DOHH2 (cell line): ENCODE results near the gene NUMBL.

Experiments used
- H3F3A ChIP-seq: fragments of 200-600 bp; sonication (generic), shearing (Covaris generic); 2 replicates; pipeline ENCODE4 v1.6.0; 2016; ENCODE audit warnings: antibody characterized with exemption, mild to moderate bottlenecking; ENCODE audit not compliant: control insufficient read depth, insufficient read depth
- H3K27ac ChIP-seq: fragments of 200-600 bp; sonication (generic); 2 replicates; pipeline ENCODE4 v1.5.1; 2014; ENCODE audit warnings: low read depth, mild to moderate bottlenecking, low read length, moderate library complexity
- H3K27me3 ChIP-seq: fragments of 200-600 bp; sonication (generic); 2 replicates; pipeline ENCODE4 v1.6.1; 2014; ENCODE audit warnings: mild to moderate bottlenecking, low read length, mixed read lengths; ENCODE audit not compliant: control insufficient read depth
- H3K36me3 ChIP-seq: fragments of 200-600 bp; sonication (generic); 2 replicates; pipeline ENCODE4 v1.6.1; 2014; ENCODE audit warnings: mild to moderate bottlenecking, low read length, moderate library complexity, mixed read lengths; ENCODE audit not compliant: control insufficient read depth
- H3K4me1 ChIP-seq: fragments of 200-600 bp; sonication (generic); 2 replicates; pipeline ENCODE4 v1.6.1; 2014; ENCODE audit warnings: mild to moderate bottlenecking, low read length, mixed read lengths; ENCODE audit not compliant: control insufficient read depth
- H3K4me2 ChIP-seq: fragments of 200-600 bp; sonication (generic); 2 replicates; pipeline ENCODE4 v1.6.0; 2014; ENCODE audit warnings: mild to moderate bottlenecking, low read length, moderate library complexity
- H3K4me3 ChIP-seq: fragments of 200-600 bp; sonication (generic); 2 replicates; pipeline ENCODE4 v1.5.1; 2014; ENCODE audit warnings: mild to moderate bottlenecking, low read length, mixed read lengths
- H3K79me2 ChIP-seq: fragments of 200-600 bp; sonication (generic); 2 replicates; pipeline ENCODE4 v1.6.1; 2014; ENCODE audit warnings: mild to moderate bottlenecking, low read length, mixed read lengths; ENCODE audit not compliant: control insufficient read depth
- H3K9me2 ChIP-seq: fragments of 200-600 bp; sonication (generic); replicated peaks from 2 replicates; pipeline ENCODE4 v1.6.1; 2014; ENCODE audit warnings: mild to moderate bottlenecking, low read length, mixed read lengths; ENCODE audit not compliant: control insufficient read depth
- H3K9me3 ChIP-seq: fragments of 200-600 bp; sonication (generic); 2 replicates; pipeline ENCODE4 v1.6.1; 2014; ENCODE audit warnings: antibody characterized with exemption, low read length, mixed read lengths; ENCODE audit not compliant: control insufficient read depth, insufficient read depth
- H4K20me1 ChIP-seq: fragments of 200-600 bp; sonication (generic); 2 replicates; pipeline ENCODE4 v1.6.0; 2014; ENCODE audit warnings: low read depth, mild to moderate bottlenecking, antibody characterized with exemption, low read length, moderate library complexity; ENCODE audit not compliant: control insufficient read depth, insufficient read depth
- CTCF ChIP-seq: fragments of 200-600 bp; sonication (generic); IDR thresholded peaks from one replicate; pipeline ENCODE4 v1.5.1; 2014; ENCODE audit warnings: antibody characterized with exemption, mild to moderate bottlenecking, low read depth, low read length; ENCODE audit not compliant: poor library complexity, severe bottlenecking
- EZH2phosphoT487 ChIP-seq: fragments of 200-600 bp; sonication (generic); IDR thresholded peaks from 2 replicates; pipeline ENCODE4 v1.6.1; 2017; ENCODE audit warnings: borderline replicate concordance, mild to moderate bottlenecking, antibody characterized with exemption, low read length, moderate library complexity, mixed read lengths

NUMBL gene

GRCh38 chr19:40672038-40672437 is 18.4 kb downstream of the NUMBL start:
- Histone ChIP-seq H4K20me1 (no peaks in the 10 kb centered on the region), H3K36me3 (no peaks in the 10 kb centered on the region), H3K9me3 (peaks cover 16% of the 10 kb centered on the region; the same call in 1 of the 2 replicates), H3K4me2 (no peak overlapping the region), H3K27ac (no peak overlapping the region), H3K4me3 (no peak overlapping the region), H3K9me2 (no peaks in the 10 kb centered on the region), H3K27me3 (no peaks in the 10 kb centered on the region), H3K4me1 (peaks cover 13% of the 10 kb centered on the region), H3F3A (no peaks in the 10 kb centered on the region), H3K79me2 (no peaks in the 10 kb centered on the region)
- TF ChIP-seq CTCF (no peak), EZH2phosphoT487 (no peak)

DNA sequence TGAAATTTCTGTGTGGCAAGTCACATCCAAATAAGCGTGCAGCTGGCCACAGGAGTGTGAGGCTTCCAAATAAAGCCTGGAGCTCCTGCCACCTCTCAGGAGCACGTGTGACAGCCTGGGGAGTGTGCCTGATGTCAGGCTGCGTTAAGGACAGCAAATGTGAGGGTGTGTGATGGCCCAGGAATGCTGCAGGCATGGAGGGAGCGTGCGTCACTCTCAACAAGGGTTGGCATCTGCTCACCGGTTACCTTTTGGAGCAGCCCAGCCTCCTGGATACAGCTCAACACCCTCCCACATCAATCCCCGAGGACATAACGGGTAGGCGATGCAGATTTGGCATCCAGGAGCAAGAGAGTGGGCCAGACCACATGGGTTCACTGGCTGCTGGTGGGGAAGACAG is 19.0 kb downstream of the NUMBL start:
- Histone ChIP-seq H3K27ac (no peak overlapping the region), H3F3A (no peaks in the 10 kb centered on the region), H3K27me3 (no peaks in the 10 kb centered on the region), H3K36me3 (no peaks in the 10 kb centered on the region), H3K9me2 (no peaks in the 10 kb centered on the region), H3K4me3 (no peak overlapping the region), H3K4me1 (peaks cover 13% of the 10 kb centered on the region), H3K4me2 (no peak overlapping the region), H3K9me3 (peaks cover 16% of the 10 kb centered on the region; the same call in 1 of the 2 replicates), H3K79me2 (no peaks in the 10 kb centered on the region), H4K20me1 (no peaks in the 10 kb centered on the region)
- no peak for TF ChIP-seq EZH2phosphoT487

- H3K79me2 ChIP-seq = no peaks in the 10 kb centered on the region
- no peaks in the 10 kb centered on the region for H3K9me2 ChIP-seq
- no peak overlapping the region for H3K27ac ChIP-seq
- no peak overlapping the region for H3K4me2 ChIP-seq
- H3K4me3 ChIP-seq = no peak overlapping the region
- H4K20me1 ChIP-seq = no peaks in the 10 kb centered on the region
- no peaks in the 10 kb centered on the region for H3K27me3 ChIP-seq
- H3K4me1 ChIP-seq = peaks cover 13% of the 10 kb centered on the region
- no peaks in the 10 kb centered on the region for H3F3A ChIP-seq
- TF ChIP-seq EZH2phosphoT487 (no peak), CTCF (no peak)
- H3K9me3 ChIP-seq = peaks cover 16% of the 10 kb centered on the region; the same call in 1 of the 2 replicates
- no peaks in the 10 kb centered on the region for H3K36me3 ChIP-seq
These were observed 21.3 kb downstream of the NUMBL start for GRCh38 chr19:40668991-40669614.

DNA sequence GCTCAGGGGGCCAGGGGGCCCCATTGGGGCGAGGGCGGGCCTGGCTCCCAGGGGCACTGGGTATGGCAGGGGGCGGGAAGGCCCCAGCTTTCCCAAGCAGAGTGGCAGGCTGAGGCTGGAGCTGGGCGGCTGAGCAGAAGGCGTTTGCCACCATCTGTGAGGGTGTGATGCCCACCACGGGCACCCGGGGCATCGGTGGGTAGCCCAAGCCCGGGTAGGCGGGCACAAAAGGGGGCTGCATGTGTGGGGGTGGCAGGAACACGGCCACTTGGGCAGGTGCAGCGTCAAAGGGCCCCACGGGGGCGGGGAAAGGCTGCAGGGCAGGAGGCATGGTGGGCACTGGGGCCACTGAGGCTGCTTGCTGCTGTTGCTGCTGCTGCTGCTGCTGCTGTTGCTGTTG is 22.8 kb downstream of the NUMBL start:
- H3K79me2 ChIP-seq = no peaks in the 10 kb centered on the region
- no peaks in the 10 kb centered on the region for H3K27me3 ChIP-seq
- no peak overlapping the region for H3K4me2 ChIP-seq
- H3K27ac ChIP-seq = no peak overlapping the region
- H3K4me1 ChIP-seq = peaks cover 22% of the 10 kb centered on the region
- H3K9me3 ChIP-seq = peaks cover 16% of the 10 kb centered on the region; the same call in 1 of the 2 replicates
- H3K9me2 ChIP-seq = no peaks in the 10 kb centered on the region
- H4K20me1 ChIP-seq = no peaks in the 10 kb centered on the region
- no peak overlapping the region for H3K4me3 ChIP-seq
- no peaks in the 10 kb centered on the region for H3F3A ChIP-seq
- no peaks in the 10 kb centered on the region for H3K36me3 ChIP-seq
- TF ChIP-seq EZH2phosphoT487 (no peak), CTCF (no peak)
